ENCODE data around the gene SNRK. TPM values are rescaled to one million over a fixed set of nuclear protein-coding genes. Genes with fewer than 3 reads are reported as not detected.

Gene SNRK
- total and polyA plus RNA-seq, 2 of the 13 experiments (the other 11 are each of a cell fraction or from before 2014, with no cell fraction given), result 11.4 to 16.1 TPM

GRCh38 chr3:43317461-43318316 is 31.3 kb downstream of the SNRK start (continued):
- no peak for TF ChIP-seq ZNF615 (CRISPR knock-in tag; IDR thresholded peaks at IDR 0.05; ENCODE audit: borderline replicate concordance)
- TF ChIP-seq NFIC (IDR thresholded peaks at IDR 0.05; ENCODE audit: low read length), result peak; percentile 41; the same call in 1 of the 2 replicates
- TF ChIP-seq ZFX (CRISPR knock-in tag; IDR thresholded peaks at IDR 0.05; ENCODE audit: low read depth), result peak; percentile 26; the same call in 1 of the 2 replicates
- TF ChIP-seq ZNF740 (CRISPR knock-in tag; IDR thresholded peaks at IDR 0.05), result no peak
- TF ChIP-seq RORA (CRISPR knock-in tag; IDR thresholded peaks at IDR 0.05), result no peak
- no peak for TF ChIP-seq ZBTB39 (CRISPR knock-in tag; IDR thresholded peaks at IDR 0.05)
- TF ChIP-seq KDM6A (CRISPR knock-in tag; IDR thresholded peaks at IDR 0.05; ENCODE audit: low read depth), result no peak
- TF ChIP-seq ZNF121 (CRISPR knock-in tag; IDR thresholded peaks at IDR 0.05), result no peak
- TF ChIP-seq MAX (IDR thresholded peaks at IDR 0.05), result no peak
- no peak for TF ChIP-seq ZBTB38 (CRISPR knock-in tag; IDR thresholded peaks at IDR 0.05)
- TF ChIP-seq NR3C1 (CRISPR knock-in tag; IDR thresholded peaks at IDR 0.05), result no peak

All from HepG2 (cell line).